HG03097 (cell line): ENCODE results near the gene HTRA3.

Experiments
- ATAC-seq: cut with Tn5 transposase; IDR thresholded peaks from one replicate; pipeline ENCODE4 v1.9.1; 2021; ENCODE audit not compliant: unreplicated experiment, low FRiP score

Gene HTRA3

GRCh38 chr4:8278421-8279287 is 9.1 kb downstream of the HTRA3 start:
- no peak for ATAC-seq

GRCh38 chr4:8279321-8280157 is 10.0 kb downstream of the HTRA3 start:
- no peak for ATAC-seq

GRCh38 chr4:8280158-8280875 is 10.8 kb downstream of the HTRA3 start:
- ATAC-seq: no peak

- ATAC-seq: no peak
These were observed 11.4 kb downstream of the HTRA3 start for GRCh38 chr4:8280876-8281440.

GRCh38 chr4:8281519-8282133 is 12.1 kb downstream of the HTRA3 start:
- ATAC-seq: no peak

GRCh38 chr4:8282134-8282641 is 12.6 kb downstream of the HTRA3 start:
- no peak for ATAC-seq

- ATAC-seq: no peak
These were observed 13.2 kb downstream of the HTRA3 start for GRCh38 chr4:8282742-8283141.

- ATAC-seq: no peak
These were observed 13.6 kb downstream of the HTRA3 start for GRCh38 chr4:8283161-8283560.

GRCh38 chr4:8283631-8284121 is 14.1 kb downstream of the HTRA3 start:
- no peak for ATAC-seq

GRCh38 chr4:8284391-8284790 is 14.8 kb downstream of the HTRA3 start:
- no peak for ATAC-seq

GRCh38 chr4:8285143-8285975 is 15.8 kb downstream of the HTRA3 start:
- no peak for ATAC-seq

GRCh38 chr4:8285976-8286718 is 16.6 kb downstream of the HTRA3 start:
- ATAC-seq: no peak

- ATAC-seq: no peak
These were observed 17.3 kb downstream of the HTRA3 start for GRCh38 chr4:8286719-8287342.

- ATAC-seq: no peak
These were observed 18.1 kb downstream of the HTRA3 start for GRCh38 chr4:8287343-8288280.

- ATAC-seq: no peak
These were observed 19.7 kb downstream of the HTRA3 start for GRCh38 chr4:8289151-8289750.

GRCh38 chr4:8289956-8290700 is 20.6 kb downstream of the HTRA3 start:
- no peak for ATAC-seq
